HG02759 (cell line): Measurements from ENCODE around the gene TMEM39B.

Experiments
- ATAC-seq: cut with Tn5 transposase; IDR thresholded peaks from one replicate; pipeline ENCODE4 v1.9.1; 2021; ENCODE audit warnings: mild to moderate bottlenecking, moderate library complexity; ENCODE audit not compliant: unreplicated experiment

TMEM39B gene

GRCh38 chr1:32150847-32151246 is 78.1 kb downstream of the TMEM39B start:
- no peak for ATAC-seq

- no peak for ATAC-seq
Observed at GRCh38 chr1:32151319-32151787, 78.6 kb downstream of the TMEM39B start.
